GM19328 (cell line): Measurements from ENCODE around the gene NGFR.
"Not testable (repeated sequence)": the region's sequence is repeated elsewhere in the genome, so short reads cannot be mapped to it uniquely, and the experiment has no call there.

Source experiments
- ATAC-seq: cut with Tn5 transposase; IDR thresholded peaks from one replicate; pipeline ENCODE4 v1.9.1; 2021; ENCODE audit warnings: mild to moderate bottlenecking, moderate library complexity; ENCODE audit not compliant: unreplicated experiment

The NGFR gene

DNA sequence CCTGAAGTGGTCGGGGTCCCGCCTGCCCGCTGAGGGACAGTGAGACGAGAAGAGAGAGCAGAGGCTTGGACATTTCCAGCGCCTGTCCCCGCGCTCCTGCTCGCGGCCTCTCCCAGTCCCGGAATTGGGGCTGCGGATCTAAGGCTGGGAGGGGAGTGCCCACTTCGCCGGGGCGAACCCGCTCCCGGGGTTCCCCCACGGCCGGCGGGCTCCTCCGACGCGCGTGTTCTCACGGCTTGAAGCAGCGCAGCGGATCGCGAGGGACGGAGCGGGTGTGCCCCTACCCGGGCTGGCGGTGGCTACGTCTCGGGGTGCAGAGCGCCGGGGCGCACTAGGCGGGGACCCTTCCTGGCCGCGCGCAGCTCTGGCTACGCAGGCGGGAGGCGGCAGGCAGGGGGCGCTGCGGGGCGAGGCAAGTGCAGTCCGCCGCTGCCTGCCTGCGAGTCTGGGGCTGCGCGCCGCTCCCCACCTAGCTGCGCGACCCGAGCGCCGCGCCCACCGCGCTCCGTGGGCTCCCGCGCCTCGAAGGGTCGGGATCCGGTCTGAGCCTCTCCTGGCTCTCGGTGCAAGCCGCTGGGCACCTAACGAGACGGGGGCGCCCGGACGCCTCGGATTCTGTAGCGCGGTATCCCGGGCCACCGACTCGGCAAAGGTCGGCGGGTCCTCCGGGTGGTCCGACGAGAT lies 1.2 kb downstream of the NGFR start:
- ATAC-seq: no peak

DNA sequence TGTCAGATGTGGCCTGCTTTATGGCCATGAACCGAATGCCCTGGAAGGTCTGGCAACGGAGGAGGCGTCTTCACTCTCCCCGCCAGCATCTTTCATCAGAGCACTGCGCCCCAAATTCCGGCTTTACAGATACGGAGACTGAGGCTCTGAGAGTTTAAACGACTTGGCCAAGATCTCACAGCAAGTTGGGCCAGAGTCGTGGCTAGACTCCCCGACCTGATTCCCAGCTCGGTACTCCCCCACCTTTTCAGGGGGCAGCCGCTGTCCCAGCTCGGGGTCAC lies 1.7 kb downstream of the NGFR start:
- no peak for ATAC-seq

DNA sequence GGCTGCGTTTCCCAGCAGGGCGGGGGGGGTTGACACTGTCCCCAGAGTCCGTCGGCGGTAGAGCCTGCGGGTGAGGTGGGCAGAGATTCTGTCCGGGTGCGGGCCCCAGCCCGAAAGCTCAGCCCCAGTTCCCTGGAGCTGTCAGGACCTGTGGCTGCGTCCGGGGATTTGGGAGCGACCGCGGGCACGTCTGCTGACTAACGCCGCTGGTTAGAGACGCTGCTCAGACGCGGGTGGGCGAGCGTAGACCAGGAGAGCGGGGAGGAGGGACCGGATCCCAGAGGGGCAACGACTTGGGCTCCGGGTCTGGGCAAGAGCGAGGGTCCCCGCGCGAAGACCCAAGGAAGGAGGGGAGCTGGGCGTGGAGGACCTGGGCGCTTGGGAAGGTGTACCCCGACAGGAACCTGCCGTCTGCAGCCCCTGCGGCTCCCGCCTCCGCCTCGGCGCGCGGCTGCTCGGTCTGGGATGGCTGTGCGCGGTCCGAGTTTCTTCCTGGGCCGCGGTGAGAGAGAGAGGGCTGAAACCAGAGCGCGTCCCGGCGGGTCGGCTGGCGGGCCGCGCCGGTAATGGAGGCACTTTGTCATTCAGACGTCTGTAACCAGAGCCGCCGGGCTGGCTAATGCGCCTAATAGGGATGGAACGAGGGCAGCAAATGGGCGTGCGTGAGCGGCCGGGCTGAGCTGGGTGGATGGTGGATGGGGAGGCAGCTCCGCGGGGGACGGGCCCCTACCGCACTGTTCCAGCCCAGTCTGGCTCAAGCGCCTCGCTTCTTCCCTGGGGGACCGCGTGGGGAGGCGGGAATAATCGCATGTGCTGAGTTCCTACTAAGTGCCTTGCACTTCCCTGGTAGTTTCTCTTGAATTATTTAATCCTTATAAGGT lies 2.3 kb downstream of the NGFR start:
- no peak for ATAC-seq

DNA sequence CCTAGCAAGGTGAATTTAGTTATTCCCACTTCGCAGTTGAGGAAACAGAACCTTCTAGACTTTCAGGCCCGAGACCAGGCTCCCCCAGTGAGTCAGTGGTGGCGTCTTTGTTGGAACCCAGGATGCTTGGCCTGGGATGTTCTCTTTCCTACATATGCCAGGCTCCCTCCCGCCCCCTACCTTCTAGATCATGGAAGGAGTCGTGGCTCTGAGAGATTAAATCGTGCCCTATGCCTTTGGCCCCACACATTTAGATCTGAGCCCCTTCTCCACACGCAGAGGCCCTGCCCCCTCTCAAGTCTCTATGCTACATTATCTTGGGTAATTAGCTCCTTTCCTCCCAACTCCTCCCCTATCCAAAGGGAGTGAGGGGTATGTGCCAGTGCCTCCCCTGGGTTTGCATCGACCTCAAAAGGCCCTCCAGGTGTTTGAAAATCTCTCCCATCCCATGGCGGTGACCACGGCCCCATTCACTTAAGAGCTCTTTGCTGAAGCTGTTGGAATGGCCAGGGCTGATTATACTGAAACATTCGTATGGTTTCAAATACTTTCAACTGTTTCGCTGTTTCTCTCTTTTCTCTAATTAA lies 3.0 kb downstream of the NGFR start:
- no peak for ATAC-seq

DNA sequence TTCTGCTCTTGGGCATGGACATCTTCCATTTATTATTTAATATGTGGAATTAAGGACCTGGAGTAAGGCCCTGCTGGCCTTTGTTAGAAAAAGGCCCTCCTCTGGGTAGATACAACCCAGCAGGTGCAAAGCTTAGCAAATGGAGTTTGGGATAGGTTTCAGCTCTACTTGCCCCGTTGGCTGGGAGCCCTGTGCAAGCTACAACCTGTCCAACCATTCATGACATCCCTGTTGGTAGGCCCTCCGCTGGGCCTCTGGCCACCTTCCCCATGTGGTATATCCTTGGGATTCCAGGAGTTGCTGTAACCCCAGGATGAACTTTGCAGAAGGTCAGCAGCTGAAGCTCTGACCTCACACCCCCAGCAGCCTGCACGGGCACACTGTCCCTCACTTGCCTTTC lies 6.4 kb downstream of the NGFR start:
- no peak for ATAC-seq

DNA sequence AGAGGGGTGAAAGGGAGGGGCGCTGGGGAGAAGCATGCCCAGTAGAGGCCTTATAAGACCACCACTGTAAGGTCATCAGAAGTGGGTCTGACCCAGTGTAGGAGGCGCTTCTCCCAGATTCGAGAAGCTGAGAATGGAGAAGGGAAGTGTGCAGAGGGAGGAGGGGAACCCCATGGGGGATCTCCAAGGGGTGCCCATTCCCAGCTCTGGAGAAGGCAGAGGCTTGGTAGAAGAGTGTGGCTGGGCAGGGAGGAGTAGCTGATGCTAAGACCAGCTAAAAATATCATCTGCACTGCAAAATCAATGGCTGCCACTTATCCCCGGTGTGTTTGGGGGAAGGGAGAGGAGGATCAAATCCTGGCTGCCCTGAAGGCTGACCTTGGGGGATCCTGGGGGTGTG lies 7.2 kb downstream of the NGFR start:
- ATAC-seq: no peak

DNA sequence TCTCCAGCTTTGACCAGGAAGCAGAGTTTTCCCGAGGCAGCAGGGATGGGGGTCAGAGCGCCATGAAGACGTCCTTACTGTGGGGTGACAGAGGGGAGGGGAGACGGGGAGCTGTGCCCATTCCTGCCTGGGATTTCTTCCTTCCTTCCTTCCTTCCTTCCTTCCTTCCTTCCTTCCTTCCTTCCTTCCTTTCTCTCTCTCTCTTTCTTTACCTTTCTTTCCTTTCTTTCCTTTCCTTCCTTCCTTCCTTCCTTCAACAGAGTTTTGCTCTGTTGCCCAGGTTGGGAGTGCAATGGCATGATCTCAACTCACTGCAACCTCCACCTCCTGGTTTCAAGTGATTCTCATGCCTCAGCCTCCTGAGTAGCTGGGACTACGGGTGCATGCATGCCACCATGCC lies 7.6 kb downstream of the NGFR start:
- not testable (repeated sequence) for ATAC-seq

DNA sequence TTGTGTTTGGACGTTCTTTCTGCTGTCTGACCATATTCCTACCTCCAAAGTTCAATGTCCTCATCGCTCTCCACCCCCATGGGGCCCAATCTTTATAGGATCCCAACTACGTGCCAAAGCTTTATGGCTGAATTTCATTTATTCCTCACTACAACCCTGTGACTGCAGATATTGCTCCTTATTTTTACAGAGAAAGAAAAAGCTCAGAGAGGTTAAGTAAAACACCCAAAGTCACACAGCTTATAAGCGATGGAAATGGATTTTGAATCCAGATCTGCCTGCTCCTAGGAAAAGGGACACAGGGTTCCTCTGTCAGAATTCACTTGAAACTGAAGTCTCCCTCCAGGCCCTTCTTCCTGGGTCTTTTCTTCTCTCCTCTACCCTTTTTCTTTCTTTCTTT lies 9.3 kb downstream of the NGFR start:
- no peak for ATAC-seq

DNA sequence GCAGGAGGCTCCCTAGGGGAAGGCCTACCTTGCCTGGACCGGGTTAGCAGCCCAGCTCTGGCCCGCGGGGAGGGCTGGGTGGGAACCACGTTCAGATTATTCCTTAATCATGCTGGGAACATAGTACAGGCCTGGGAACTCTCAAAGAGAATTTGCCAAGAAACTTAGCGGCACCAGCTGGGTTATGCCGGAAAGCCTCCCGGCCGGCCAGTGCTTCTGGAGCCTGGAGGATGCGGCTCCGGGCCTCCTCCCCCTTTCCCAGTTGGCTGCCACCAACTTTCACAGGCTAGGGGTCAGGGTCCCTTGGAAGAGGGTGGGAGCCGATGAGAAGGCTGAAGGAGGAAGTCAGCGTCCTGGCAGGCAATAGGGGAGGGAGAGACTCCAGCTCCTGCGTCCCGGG lies 10.8 kb downstream of the NGFR start:
- ATAC-seq: no peak

DNA sequence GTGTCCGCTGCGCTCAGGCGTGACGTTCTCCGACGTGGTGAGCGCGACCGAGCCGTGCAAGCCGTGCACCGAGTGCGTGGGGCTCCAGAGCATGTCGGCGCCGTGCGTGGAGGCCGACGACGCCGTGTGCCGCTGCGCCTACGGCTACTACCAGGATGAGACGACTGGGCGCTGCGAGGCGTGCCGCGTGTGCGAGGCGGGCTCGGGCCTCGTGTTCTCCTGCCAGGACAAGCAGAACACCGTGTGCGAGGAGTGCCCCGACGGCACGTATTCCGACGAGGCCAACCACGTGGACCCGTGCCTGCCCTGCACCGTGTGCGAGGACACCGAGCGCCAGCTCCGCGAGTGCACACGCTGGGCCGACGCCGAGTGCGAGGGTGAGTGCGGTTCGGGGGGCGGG lies 11.2 kb downstream of the NGFR start:
- ATAC-seq: no peak

DNA sequence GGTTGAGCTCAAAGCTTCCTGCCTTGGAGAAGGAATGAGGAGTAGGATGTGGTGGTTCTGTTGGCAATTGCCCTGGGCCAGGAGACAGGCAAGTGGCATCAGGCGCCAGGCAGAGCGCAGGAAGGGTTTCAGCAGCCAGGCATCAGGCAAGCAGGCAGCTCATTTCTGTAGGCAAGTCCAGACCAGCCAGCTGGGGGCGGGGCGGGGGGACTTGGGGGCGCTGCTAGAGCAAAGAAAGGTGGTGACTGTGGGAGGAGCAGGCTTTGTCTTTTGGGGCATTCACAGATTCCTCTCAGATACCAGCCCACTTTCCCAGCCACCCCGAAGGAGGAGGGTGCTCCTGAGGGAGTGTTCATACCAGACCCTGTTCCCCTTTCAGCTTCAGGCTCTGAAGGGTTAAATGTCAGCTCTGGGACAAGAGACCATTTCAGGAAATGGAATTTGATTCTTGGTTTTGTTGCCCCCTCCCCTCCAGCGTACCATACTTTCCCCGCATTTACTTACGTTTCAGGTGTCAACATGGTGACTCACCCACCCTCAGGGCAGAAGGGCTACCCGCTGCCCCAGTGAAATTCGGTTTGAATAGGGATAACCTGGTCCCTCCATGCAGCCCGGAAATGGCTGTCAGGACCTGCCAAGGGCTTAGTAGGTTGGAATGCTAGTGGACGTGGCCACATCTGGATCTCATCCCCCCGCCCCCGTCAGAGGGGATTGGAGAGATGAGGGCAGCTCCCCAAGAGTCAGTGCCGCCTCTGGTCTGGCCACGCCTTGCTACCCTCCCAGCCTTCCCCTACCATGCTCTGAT lies 13.2 kb downstream of the NGFR start:
- no peak for ATAC-seq

DNA sequence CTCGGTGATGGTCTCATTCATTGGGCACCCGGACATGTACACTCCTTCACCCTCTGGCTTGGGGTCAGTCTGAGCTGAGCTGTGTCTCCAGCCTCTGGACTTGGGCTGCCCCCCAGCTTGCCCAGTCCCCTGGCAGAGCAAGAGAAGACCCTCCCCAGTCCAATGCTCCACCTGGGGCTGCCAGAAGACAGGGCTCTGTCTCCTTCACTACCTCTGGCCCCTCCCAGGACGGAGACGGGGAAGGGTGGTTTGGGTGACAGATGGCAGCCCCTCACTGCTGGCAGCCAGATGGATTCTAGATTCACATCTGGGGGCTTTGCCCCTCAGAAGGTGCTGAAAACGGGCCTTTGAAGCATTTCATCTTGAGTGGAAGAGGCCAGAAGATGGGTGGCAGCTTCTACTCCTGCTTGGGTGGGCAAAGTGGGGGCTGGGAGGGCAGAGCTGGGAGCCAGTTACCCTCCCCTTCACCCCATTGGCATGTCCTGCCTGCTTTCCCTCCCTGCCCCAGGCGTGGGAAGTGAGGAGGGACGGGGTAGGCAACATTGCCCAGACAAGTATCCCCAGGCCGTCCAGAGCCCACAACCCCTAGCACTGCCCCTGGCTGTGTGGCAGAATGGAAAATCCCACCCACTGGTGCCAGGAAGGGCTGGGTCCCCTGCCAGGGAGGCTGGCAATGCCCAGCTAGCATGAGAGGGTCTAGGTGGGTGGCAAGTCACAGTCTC lies 13.9 kb downstream of the NGFR start:
- ATAC-seq: no peak

DNA sequence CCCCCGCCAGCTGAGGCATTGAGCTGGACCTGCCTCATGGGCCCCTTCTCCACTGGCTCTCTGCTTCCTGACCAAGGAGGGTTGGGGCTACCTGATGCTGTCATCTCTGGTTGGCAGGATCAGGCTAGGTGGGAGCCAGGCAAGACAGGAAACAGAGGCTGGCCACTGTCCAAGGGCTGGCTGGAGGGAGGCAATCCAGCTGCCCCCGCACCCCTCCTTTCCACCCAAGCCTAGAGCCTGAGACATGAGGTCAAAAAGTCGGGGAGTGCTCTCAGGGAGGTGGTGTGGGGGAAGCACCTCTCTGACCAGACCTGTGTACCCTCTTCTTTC lies 14.5 kb downstream of the NGFR start:
- no peak for ATAC-seq

DNA sequence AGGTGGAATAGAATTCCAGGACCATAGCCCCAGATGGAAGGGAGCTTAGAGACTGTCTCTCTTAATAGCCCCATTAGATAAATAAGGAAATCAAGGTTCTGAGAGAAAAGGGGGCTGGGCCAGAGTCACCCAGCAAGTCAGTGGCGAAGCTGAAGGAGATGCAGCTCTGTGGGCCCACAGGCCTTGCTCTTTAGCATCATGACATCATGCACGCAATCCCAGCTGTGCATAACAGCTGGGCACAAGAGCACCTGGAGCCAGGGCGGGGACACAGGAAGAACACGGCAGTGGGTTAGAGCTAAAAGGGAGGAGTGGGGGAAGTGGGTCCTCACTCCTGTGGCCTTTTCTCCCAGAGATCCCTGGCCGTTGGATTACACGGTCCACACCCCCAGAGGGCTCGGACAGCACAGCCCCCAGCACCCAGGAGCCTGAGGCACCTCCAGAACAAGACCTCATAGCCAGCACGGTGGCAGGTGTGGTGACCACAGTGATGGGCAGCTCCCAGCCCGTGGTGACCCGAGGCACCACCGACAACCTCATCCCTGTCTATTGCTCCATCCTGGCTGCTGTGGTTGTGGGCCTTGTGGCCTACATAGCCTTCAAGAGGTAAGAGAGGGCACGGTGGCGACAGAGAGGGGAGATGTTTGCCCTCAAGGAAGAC lies 15.1 kb downstream of the NGFR start:
- ATAC-seq: no peak

DNA sequence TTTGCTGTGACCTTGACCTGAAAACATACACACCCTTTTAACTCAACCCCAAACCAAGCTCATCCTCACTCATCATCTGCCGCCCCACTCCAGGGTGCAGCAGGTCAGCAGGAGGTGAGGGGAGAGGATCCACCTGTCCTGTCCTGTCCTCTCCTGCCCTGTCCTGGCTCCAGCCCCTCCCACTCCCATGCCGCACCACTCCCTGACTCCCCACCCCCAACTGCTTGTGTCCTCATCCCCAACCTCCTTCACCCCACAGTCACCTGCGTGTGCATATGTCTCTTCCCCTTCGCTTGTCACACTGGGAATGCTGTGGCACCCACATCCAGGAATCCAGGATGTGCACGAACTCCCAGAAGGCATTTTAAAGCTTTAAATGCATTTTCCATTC lies 15.6 kb downstream of the NGFR start:
- no peak for ATAC-seq

DNA sequence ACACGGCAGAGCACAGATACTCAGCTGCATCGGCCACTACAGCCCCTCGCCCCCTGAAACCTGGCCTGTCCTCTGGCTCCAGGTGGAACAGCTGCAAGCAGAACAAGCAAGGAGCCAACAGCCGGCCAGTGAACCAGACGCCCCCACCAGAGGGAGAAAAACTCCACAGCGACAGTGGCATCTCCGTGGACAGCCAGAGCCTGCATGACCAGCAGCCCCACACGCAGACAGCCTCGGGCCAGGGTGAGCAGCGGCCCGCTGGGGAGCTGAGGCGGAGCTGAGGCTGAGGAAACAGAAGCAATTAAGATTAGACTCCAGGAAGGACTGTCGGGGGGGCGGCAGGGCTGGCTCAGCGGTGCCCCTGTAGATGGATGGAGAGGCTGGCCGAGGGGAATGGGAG lies 16.7 kb downstream of the NGFR start:
- no peak for ATAC-seq

DNA sequence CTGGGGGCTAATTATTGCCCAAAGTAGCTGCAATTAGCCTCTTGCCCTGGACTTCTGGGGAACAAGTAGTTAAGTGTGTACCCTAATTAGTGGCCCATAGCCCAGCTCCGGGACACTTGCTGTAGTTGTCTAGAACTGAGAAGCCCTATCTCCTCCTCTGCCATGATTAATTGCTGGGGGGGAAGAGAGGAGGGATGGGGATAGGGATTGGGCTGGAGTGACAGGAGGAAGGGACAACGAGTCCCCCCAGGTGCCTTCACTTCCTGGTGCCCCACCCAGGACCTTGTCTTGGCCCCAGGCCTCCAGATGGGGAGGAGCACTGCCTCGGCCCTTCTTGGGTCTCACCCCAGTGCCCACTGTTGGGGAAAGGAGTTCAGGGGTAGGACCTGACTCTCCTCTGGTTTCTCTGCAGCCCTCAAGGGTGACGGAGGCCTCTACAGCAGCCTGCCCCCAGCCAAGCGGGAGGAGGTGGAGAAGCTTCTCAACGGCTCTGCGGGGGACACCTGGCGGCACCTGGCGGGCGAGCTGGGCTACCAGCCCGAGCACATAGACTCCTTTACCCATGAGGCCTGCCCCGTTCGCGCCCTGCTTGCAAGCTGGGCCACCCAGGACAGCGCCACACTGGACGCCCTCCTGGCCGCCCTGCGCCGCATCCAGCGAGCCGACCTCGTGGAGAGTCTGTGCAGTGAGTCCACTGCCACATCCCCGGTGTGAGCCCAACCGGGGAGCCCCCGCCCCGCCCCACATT lies 17.4 kb downstream of the NGFR start:
- no peak for ATAC-seq

DNA sequence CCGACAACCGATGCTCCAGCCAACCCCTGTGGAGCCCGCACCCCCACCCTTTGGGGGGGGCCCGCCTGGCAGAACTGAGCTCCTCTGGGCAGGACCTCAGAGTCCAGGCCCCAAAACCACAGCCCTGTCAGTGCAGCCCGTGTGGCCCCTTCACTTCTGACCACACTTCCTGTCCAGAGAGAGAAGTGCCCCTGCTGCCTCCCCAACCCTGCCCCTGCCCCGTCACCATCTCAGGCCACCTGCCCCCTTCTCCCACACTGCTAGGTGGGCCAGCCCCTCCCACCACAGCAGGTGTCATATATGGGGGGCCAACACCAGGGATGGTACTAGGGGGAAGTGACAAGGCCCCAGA lies 17.9 kb downstream of the NGFR start:
- no peak for ATAC-seq

DNA sequence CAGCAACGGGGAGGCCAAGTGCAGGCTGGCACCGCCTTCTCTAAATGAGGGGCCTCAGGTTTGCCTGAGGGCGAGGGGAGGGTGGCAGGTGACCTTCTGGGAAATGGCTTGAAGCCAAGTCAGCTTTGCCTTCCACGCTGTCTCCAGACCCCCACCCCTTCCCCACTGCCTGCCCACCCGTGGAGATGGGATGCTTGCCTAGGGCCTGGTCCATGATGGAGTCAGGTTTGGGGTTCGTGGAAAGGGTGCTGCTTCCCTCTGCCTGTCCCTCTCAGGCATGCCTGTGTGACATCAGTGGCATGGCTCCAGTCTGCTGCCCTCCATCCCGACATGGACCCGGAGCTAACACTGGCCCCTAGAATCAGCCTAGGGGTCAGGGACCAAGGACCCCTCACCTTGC lies 18.5 kb downstream of the NGFR start:
- ATAC-seq: no peak
